ENCODE data around the gene ETS1.

Gene ETS1

GRCh38 chr11:128590587-128590986 is 3.2 kb upstream of the ETS1 start:
- H3K79me2 ChIP-seq (ENCODE audit: insufficient read depth, low read length), result no peaks in the 10 kb centered on the region
- H3K9ac ChIP-seq (ENCODE audit: low read length), result no peak overlapping the region
- no peaks in the 10 kb centered on the region for H3K9me3 ChIP-seq (ENCODE audit: low read length)
- no peak overlapping the region for H3K4me3 ChIP-seq (ENCODE audit: low read depth, low read length, poor library complexity, severe bottlenecking)
- no peaks in the 10 kb centered on the region; the same call in 1 of the 2 replicates for H3K36me3 ChIP-seq (ENCODE audit: insufficient read depth, low read length)
- TF ChIP-seq CTCF (IDR thresholded peaks at IDR 0.05; ENCODE audit: low read length), result no peak
- TF ChIP-seq EZH2 (IDR thresholded peaks at IDR 0.05; ENCODE audit: borderline replicate concordance, low read length), result no peak
- no peaks in the 10 kb centered on the region for H3K4me1 ChIP-seq (ENCODE audit: insufficient read depth, low read length, severe bottlenecking)
- no peak overlapping the region for H3K27ac ChIP-seq (ENCODE audit: low read depth, low read length, poor library complexity, severe bottlenecking)
- no peak overlapping the region for H3K4me2 ChIP-seq (ENCODE audit: low read length)
- H3K27me3 ChIP-seq (ENCODE audit: insufficient read depth, low read length), result no peaks in the 10 kb centered on the region
- H3F3A ChIP-seq (ENCODE audit: insufficient read depth, low read length), result no peaks in the 10 kb centered on the region
- no peaks in the 10 kb centered on the region for H4K20me1 ChIP-seq (ENCODE audit: insufficient read depth, low read length)
- H3K9me2 ChIP-seq (ENCODE audit: low read depth, low read length), result no peaks in the 10 kb centered on the region
- H2AFZ ChIP-seq (ENCODE audit: low read length), result no peak overlapping the region

GRCh38 chr11:128589998-128590397 is 2.6 kb upstream of the ETS1 start:
- Histone ChIP-seq H3K4me2 (ENCODE audit: low read length) (no peak overlapping the region), H3K9ac (ENCODE audit: low read length) (no peak overlapping the region), H3F3A (ENCODE audit: insufficient read depth, low read length) (no peaks in the 10 kb centered on the region), H2AFZ (ENCODE audit: low read length) (no peak overlapping the region), H3K4me1 (ENCODE audit: insufficient read depth, low read length, severe bottlenecking) (no peaks in the 10 kb centered on the region), H3K4me3 (ENCODE audit: low read depth, low read length, poor library complexity, severe bottlenecking) (no peak overlapping the region), H3K9me2 (ENCODE audit: low read depth, low read length) (no peaks in the 10 kb centered on the region), H3K36me3 (ENCODE audit: insufficient read depth, low read length) (no peaks in the 10 kb centered on the region; the same call in 1 of the 2 replicates), H4K20me1 (ENCODE audit: insufficient read depth, low read length) (no peaks in the 10 kb centered on the region), H3K9me3 (ENCODE audit: low read length) (no peaks in the 10 kb centered on the region), H3K27ac (ENCODE audit: low read depth, low read length, poor library complexity, severe bottlenecking) (no peak overlapping the region), H3K27me3 (ENCODE audit: insufficient read depth, low read length) (no peaks in the 10 kb centered on the region), H3K79me2 (ENCODE audit: insufficient read depth, low read length) (no peaks in the 10 kb centered on the region)
- TF ChIP-seq CTCF (IDR thresholded peaks at IDR 0.05; ENCODE audit: low read length) (no peak), EZH2 (IDR thresholded peaks at IDR 0.05; ENCODE audit: borderline replicate concordance, low read length) (no peak)

- Histone ChIP-seq H3K9ac (ENCODE audit: low read length) (no peak overlapping the region), H4K20me1 (ENCODE audit: insufficient read depth, low read length) (no peaks in the 10 kb centered on the region), H3F3A (ENCODE audit: insufficient read depth, low read length) (no peaks in the 10 kb centered on the region), H3K27ac (ENCODE audit: low read depth, low read length, poor library complexity, severe bottlenecking) (no peak overlapping the region), H3K4me3 (ENCODE audit: low read depth, low read length, poor library complexity, severe bottlenecking) (no peak overlapping the region), H3K9me3 (ENCODE audit: low read length) (no peaks in the 10 kb centered on the region), H3K4me2 (ENCODE audit: low read length) (no peak overlapping the region), H3K9me2 (ENCODE audit: low read depth, low read length) (no peaks in the 10 kb centered on the region), H3K79me2 (ENCODE audit: insufficient read depth, low read length) (no peaks in the 10 kb centered on the region), H2AFZ (ENCODE audit: low read length) (no peak overlapping the region), H3K27me3 (ENCODE audit: insufficient read depth, low read length) (no peaks in the 10 kb centered on the region), H3K36me3 (ENCODE audit: insufficient read depth, low read length) (no peaks in the 10 kb centered on the region; the same call in 1 of the 2 replicates), H3K4me1 (ENCODE audit: insufficient read depth, low read length, severe bottlenecking) (no peaks in the 10 kb centered on the region)
- no peak for TF ChIP-seq CTCF (IDR thresholded peaks at IDR 0.05; ENCODE audit: low read length)
- TF ChIP-seq EZH2 (IDR thresholded peaks at IDR 0.05; ENCODE audit: borderline replicate concordance, low read length), result no peak
Observed at GRCh38 chr11:128588093-128588492, 735 bp upstream of the ETS1 start.

Measured in OCI-LY1 (cell line).